Mammary epithelial cell (primary cell): ENCODE data around the gene DMAC2L.

Source experiments
- EZH2 ChIP-seq: IDR thresholded peaks from 2 replicates; pipeline ENCODE4 v1.6.1; 2012; ENCODE audit warnings: low read length, inconsistent platforms, borderline replicate concordance
- TF ChIP-seq, protein P1 (sequence below), 2 donors: IDR thresholded peaks in 1 of 2; conservative IDR thresholded peaks in 1 of 2; 2 replicates each; pipeline ENCODE4 v1.5.1; 2011 to 2012; ENCODE audit warnings: inconsistent platforms in 2 of 2, low read length in 2 of 2, mild to moderate bottlenecking in 2 of 2, control low read depth in 1 of 2, low read depth in 1 of 2; ENCODE audit not compliant: insufficient read depth in 1 of 2; ENCODE audit errors: extremely low read depth in 1 of 2

DNA sequence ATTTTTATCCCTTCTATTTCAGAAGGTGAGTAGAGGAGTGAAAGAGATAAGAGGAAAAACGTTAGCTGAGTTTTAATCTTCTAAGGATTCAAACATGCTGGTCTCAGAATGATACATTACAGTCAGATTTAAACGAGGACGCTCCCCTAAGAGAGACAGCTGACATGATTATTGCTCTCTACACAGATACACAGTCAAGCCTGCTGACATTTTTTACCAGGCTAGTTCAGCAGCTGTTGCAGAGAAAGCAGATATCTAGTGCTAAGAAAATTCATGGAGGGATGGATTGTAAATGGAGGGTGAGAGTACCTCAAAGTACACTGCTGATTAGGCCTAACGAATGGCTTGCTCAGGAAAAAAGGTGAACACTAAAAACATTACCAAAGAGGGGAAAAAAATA lies 48.8 kb upstream of the DMAC2L start:
- TF ChIP-seq, protein P1, sequence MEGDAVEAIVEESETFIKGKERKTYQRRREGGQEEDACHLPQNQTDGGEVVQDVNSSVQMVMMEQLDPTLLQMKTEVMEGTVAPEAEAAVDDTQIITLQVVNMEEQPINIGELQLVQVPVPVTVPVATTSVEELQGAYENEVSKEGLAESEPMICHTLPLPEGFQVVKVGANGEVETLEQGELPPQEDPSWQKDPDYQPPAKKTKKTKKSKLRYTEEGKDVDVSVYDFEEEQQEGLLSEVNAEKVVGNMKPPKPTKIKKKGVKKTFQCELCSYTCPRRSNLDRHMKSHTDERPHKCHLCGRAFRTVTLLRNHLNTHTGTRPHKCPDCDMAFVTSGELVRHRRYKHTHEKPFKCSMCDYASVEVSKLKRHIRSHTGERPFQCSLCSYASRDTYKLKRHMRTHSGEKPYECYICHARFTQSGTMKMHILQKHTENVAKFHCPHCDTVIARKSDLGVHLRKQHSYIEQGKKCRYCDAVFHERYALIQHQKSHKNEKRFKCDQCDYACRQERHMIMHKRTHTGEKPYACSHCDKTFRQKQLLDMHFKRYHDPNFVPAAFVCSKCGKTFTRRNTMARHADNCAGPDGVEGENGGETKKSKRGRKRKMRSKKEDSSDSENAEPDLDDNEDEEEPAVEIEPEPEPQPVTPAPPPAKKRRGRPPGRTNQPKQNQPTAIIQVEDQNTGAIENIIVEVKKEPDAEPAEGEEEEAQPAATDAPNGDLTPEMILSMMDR (conservative IDR thresholded peaks at IDR 0.05 in 1 of 2, IDR thresholded peaks at IDR 0.05 in 1 of 2; ENCODE audit: extremely low read depth in 1 of 2, insufficient read depth in 1 of 2, low read depth in 1 of 2, low read length in 2 of 2), result no peak
- TF ChIP-seq EZH2, result no peak
